Measurements from ENCODE around the gene SMAP2. TPM values are rescaled to one million over a fixed set of nuclear protein-coding genes. Genes with fewer than 3 reads are reported as not detected.
"Not testable (repeated sequence)": the region's sequence is repeated elsewhere in the genome, so short reads cannot be mapped to it uniquely, and the experiment has no call there.

SMAP2 gene
- total and polyA plus RNA-seq, 4 donors: 24.5 to 201 (median 51.3) TPM

DNA sequence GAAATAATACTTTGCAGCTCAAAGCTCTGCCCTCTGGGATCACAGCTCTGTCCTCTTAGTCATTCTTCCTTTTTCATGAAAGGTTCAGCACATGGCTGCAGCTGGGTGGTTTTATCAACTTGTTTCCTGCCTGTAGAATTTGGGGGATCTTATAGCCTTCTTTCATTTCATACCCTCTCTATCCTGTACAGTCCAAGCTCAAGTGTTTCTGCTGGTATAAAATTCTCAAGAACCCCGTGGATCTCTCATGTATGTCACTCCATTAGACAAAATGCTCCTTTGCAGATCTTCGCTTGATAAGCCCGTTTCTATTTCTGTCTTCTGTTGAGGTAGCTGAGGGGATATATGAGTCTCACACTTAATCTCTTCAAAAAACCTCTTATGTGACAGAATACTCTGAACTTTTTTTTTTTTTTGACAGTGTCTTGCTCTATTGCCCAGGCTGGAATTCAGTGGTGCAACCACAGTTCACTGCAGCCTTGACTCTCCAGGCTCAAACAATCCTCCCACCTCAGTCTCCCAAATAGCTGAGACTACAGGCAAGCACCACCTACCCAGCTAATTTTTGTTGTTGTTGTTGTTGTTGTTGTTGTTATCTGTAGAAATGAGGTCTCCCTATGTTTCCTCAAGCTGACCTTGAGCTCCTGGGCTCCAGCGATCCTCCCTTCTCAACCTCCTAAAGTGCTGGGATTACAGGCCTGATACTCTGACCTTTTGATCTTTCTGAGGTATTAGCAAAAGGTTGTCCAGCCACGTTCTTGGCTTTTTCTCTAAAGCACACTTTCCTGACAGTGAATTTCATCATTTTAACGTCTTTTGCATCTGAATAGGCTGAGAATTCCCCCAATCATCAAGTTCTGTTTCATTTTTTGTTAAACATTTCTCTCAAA, 31.8 kb upstream of the SMAP2 start:
- H3K4me1 ChIP-seq (ENCODE audit: control insufficient read depth in 5 of 5, insufficient read depth in 5 of 5, low read length in 5 of 5): peaks cover 0 to 4% (median 0%) of the 10 kb centered on the region in 5 donors

DNA sequence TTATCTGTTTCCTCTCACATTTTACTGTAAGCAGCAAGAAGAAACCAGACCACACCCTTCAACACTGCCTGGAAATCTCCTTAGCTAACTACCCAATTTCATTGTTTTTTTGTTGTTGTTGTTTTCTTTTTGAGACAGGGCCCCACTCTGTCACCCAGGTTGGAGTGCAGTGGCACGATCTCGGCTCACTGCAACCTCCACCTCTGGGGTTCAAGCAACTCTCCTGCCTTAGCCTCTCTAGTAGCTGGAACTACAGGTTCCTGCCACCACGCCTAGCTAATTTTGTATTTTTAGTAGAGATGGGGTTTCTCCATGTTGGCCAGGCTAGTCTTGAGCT, 31.2 kb upstream of the SMAP2 start:
- not testable (repeated sequence) for H3K4me3 ChIP-seq; DNase-seq; H3K4me1 ChIP-seq (ENCODE audit: control insufficient read depth in 5 of 5, insufficient read depth in 5 of 5, low read length in 5 of 5); H3K9ac ChIP-seq (ENCODE audit: insufficient read depth in 1 of 2, low read length in 2 of 2); ATAC-seq (ENCODE audit: insufficient read depth, low FRiP score); H3K9me3 ChIP-seq (ENCODE audit: control insufficient read depth in 4 of 4, insufficient read depth in 3 of 4, low read length in 3 of 4); H3K36me3 ChIP-seq (ENCODE audit: control insufficient read depth in 4 of 4, insufficient read depth in 4 of 4, low read length in 4 of 4); H3K27ac ChIP-seq (ENCODE audit: low read depth in 1 of 2, low read length in 1 of 2); H3K27me3 ChIP-seq (ENCODE audit: control insufficient read depth in 3 of 3, insufficient read depth in 3 of 3, low read length in 2 of 3)
- WGBS, 2 donors: 65 to 85% methylated on average over 3 of the region's 3 CpGs

More for the DNA sequence above, 31.8 kb upstream of the SMAP2 start:
- no peaks in the 10 kb centered on the region for H3K27me3 ChIP-seq (ENCODE audit: control insufficient read depth in 3 of 3, insufficient read depth in 3 of 3, low read length in 2 of 3)
- H3K36me3 ChIP-seq (ENCODE audit: control insufficient read depth in 4 of 4, insufficient read depth in 4 of 4, low read length in 4 of 4): no peaks in the 10 kb centered on the region
- DNase-seq (no peak), ATAC-seq (ENCODE audit: insufficient read depth, low FRiP score) (no peak)
- no peak overlapping the region for H3K27ac ChIP-seq (ENCODE audit: low read depth in 1 of 2, low read length in 1 of 2)
- TF ChIP-seq, protein P1, sequence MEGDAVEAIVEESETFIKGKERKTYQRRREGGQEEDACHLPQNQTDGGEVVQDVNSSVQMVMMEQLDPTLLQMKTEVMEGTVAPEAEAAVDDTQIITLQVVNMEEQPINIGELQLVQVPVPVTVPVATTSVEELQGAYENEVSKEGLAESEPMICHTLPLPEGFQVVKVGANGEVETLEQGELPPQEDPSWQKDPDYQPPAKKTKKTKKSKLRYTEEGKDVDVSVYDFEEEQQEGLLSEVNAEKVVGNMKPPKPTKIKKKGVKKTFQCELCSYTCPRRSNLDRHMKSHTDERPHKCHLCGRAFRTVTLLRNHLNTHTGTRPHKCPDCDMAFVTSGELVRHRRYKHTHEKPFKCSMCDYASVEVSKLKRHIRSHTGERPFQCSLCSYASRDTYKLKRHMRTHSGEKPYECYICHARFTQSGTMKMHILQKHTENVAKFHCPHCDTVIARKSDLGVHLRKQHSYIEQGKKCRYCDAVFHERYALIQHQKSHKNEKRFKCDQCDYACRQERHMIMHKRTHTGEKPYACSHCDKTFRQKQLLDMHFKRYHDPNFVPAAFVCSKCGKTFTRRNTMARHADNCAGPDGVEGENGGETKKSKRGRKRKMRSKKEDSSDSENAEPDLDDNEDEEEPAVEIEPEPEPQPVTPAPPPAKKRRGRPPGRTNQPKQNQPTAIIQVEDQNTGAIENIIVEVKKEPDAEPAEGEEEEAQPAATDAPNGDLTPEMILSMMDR (IDR thresholded peaks at IDR 0.05; ENCODE audit: control extremely low read depth, extremely low read depth): no peak
- no peak overlapping the region for H3K9ac ChIP-seq (ENCODE audit: insufficient read depth in 1 of 2, low read length in 2 of 2)
- H3K9me3 ChIP-seq (ENCODE audit: control insufficient read depth in 4 of 4, insufficient read depth in 3 of 4, low read length in 3 of 4): peaks cover 0 to 2% (median 0%) of the 10 kb centered on the region in 4 donors
- H3K4me3 ChIP-seq: no peak overlapping the region
- 61 to 63% methylated on average over 6 of the region's 6 CpGs for WGBS, 2 donors

DNA sequence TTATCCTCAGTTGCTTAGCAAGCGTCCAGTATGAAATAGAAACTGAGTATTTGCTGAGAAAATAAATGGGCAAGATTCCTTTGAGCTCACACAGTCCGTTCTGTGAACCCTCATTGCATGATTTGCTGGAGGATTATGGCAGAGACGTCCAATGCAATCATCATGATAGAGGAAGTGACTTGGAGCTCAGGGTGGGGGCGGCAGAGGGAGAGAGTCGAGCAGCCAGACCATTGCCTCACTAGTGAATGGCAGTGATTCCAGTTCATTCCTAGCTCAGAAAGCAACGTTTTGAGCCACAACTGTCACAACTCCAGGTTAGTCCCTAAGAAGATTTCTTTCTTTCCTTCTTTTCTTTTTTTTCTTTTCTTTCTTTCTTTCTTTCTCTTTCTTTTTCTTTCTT, 28.9 kb upstream of the SMAP2 start:
- peak overlapping the region in 1 of 2 donors; percentile 9 for H3K9ac ChIP-seq (ENCODE audit: insufficient read depth in 1 of 2, low read length in 2 of 2)
- no peaks in the 10 kb centered on the region for H3K36me3 ChIP-seq (ENCODE audit: control insufficient read depth in 4 of 4, insufficient read depth in 4 of 4, low read length in 4 of 4)
- no peak overlapping the region for H3K27ac ChIP-seq (ENCODE audit: low read depth in 1 of 2, low read length in 1 of 2)
- 18 to 20% methylated on average over 6 of the region's 6 CpGs for WGBS, 2 donors
- ATAC-seq (ENCODE audit: insufficient read depth, low FRiP score): peak; percentile 41
- H3K27me3 ChIP-seq (ENCODE audit: control insufficient read depth in 3 of 3, insufficient read depth in 3 of 3, low read length in 2 of 3): no peaks in the 10 kb centered on the region
- TF ChIP-seq, protein P1 (IDR thresholded peaks at IDR 0.05; ENCODE audit: control extremely low read depth, extremely low read depth): no peak
- H3K4me3 ChIP-seq: no peak overlapping the region
- peak; percentile 31 to 48 (median 45) for DNase-seq
- peaks cover 0 to 2% (median 0%) of the 10 kb centered on the region in 5 donors for H3K4me1 ChIP-seq (ENCODE audit: control insufficient read depth in 5 of 5, insufficient read depth in 5 of 5, low read length in 5 of 5)
- peaks cover 0 to 2% (median 0%) of the 10 kb centered on the region in 4 donors for H3K9me3 ChIP-seq (ENCODE audit: control insufficient read depth in 4 of 4, insufficient read depth in 3 of 4, low read length in 3 of 4)

DNA sequence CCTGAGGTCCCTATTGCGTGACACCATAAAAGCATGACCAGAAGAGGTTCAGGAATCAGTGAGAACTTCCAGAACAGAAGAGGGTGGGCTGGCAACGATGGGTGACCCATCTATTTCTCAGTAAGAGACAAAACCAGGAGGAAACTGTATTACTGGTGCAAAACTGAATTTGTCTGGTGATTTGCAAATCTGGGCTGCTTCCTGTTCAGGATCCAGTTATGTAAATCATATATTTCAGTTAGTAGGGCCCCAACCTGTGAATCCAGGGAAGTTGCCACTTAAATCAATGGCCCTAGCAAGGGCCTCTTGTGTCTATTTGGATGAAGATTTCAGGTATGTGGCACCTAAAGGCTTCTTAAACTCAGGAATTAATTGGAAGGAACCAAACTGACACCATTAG, 23.1 kb upstream of the SMAP2 start:
- ATAC-seq (ENCODE audit: insufficient read depth, low FRiP score): no peak
- WGBS, 2 donors: 62 to 76% methylated on average over 2 of the region's 2 CpGs
- no peak for DNase-seq
- H3K27ac ChIP-seq (ENCODE audit: low read depth in 1 of 2, low read length in 1 of 2): no peak overlapping the region
- no peak overlapping the region for H3K9ac ChIP-seq (ENCODE audit: insufficient read depth in 1 of 2, low read length in 2 of 2)
- no peak overlapping the region for H3K4me3 ChIP-seq
- H3K27me3 ChIP-seq (ENCODE audit: control insufficient read depth in 3 of 3, insufficient read depth in 3 of 3, low read length in 2 of 3): no peaks in the 10 kb centered on the region
- peaks cover 0 to 1% (median 0%) of the 10 kb centered on the region in 4 donors for H3K36me3 ChIP-seq (ENCODE audit: control insufficient read depth in 4 of 4, insufficient read depth in 4 of 4, low read length in 4 of 4)
- H3K4me1 ChIP-seq (ENCODE audit: control insufficient read depth in 5 of 5, insufficient read depth in 5 of 5, low read length in 5 of 5): no peaks in the 10 kb centered on the region
- H3K9me3 ChIP-seq (ENCODE audit: control insufficient read depth in 4 of 4, insufficient read depth in 3 of 4, low read length in 3 of 4): no peaks in the 10 kb centered on the region
- TF ChIP-seq, protein P1 (IDR thresholded peaks at IDR 0.05; ENCODE audit: control extremely low read depth, extremely low read depth): no peak
